HG03558 (cell line): ENCODE measurements around the gene PRKN.

Experiments
- ATAC-seq: cut with Tn5 transposase; IDR thresholded peaks from one replicate; pipeline ENCODE4 v1.9.1; 2021; ENCODE audit warnings: moderate number of reproducible peaks; ENCODE audit not compliant: unreplicated experiment; ENCODE audit errors: extremely low read depth

Gene PRKN

DNA sequence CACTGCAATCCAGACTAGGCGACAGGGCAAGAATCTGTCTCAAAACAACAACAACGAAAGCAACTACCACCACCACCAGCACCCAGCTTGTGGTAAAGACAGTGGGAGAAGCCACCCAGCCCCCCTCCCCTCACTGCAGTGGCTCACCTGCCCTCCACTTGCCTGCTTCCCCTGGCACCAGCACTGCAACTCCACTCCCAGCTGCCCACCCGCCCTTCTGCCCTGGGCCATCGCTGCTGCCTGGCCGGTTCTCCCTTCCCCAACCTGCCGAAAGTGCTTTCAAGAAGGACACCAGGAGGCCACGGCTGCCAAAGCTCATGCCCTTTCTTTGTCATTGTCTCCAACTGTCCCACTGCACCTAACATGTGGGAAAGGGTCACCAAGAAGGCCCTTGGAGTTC lies 1359.1 kb downstream of the PRKN start:
- no peak for ATAC-seq

DNA sequence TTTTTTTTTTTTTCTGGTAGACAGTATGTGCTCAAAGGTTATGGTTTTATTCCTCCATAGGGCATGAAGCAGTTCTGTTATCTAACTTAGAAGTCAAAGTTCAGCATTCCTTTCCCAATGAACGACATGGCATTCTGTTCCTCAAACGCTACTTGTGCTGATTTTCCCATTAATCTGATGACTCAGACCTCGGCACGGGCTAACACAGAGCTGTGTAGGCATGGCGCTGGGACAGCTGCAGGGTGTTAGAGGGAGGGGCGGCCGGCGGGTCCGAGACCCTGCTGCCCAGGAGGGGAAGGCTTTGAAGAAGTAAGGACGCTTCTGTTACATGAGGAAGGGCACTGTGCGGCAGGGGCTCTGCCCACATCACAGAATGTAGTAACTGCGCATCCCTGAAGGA lies 1360.1 kb downstream of the PRKN start:
- no peak for ATAC-seq

- no peak for ATAC-seq
Measured at GRCh38 chr6:161366301-161366923, 1361.2 kb downstream of the PRKN start.

DNA sequence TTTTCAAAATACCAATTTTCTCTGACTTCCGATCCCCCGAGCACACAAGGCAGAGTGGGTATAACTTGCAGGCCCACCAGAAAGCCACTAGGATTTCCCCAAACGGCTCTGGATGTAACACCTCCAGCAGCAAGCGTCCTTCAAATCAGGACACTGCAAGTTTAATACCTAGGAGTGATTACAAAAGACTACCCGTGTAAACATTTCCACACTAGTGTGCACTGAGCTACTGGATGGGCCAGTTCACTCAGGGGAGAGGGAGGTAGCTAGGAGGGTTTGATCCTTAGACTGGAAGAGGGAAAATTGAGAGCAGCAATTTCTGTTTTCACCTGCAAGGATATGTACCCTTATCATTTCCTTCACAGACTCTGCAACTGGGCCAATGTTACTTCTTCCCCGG lies 1361.9 kb downstream of the PRKN start:
- ATAC-seq, result no peak

GRCh38 chr6:161363286-161363685 lies 1364.3 kb downstream of the PRKN start:
- no peak for ATAC-seq

GRCh38 chr6:161362266-161362665 lies 1365.3 kb downstream of the PRKN start:
- ATAC-seq, result no peak

DNA sequence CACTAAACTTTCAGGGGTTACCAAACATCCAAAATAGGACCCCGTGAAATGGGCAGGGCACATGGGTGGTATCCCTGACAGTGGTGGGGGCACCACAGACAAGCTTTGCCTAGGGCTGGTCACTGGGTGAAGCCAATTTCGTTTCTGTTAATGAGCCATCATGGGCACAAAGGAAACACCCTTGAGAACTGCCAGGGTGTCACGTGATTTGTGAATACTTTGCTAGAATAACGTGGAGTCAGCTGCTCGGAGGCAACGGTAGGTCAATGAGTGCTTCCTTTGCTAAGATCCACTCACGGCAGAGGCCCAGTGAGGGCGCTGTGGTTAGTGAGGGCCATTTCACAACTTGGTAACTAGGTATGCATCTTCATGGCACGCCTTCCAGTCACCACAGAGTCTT lies 1366.0 kb downstream of the PRKN start:
- ATAC-seq, result no peak

DNA sequence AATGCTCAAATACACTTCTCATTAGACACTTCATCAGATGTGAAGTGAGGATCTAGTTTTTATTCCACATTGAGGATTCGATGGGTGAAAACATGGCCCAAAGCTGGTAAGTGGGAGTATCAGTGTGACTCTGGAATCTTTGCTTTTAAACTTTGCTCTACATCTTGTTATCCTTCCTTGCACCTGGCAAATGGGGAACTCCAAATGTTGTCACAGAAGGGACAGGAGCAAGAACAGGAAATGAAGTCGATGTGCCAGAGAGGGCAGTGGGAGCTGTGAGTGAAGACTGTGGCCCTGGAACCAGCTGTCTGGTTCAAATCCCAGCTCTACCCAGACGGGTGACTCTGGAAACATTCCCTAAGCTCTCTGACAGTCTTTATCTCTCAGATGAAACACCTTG lies 1367.0 kb downstream of the PRKN start:
- ATAC-seq, result no peak

- no peak for ATAC-seq
Measured at GRCh38 chr6:161359618-161359945, 1368.0 kb downstream of the PRKN start.

GRCh38 chr6:161356167-161356854 lies 1371.3 kb downstream of the PRKN start:
- ATAC-seq, result no peak

- no peak for ATAC-seq
Measured at GRCh38 chr6:161355696-161356095, 1371.9 kb downstream of the PRKN start.

DNA sequence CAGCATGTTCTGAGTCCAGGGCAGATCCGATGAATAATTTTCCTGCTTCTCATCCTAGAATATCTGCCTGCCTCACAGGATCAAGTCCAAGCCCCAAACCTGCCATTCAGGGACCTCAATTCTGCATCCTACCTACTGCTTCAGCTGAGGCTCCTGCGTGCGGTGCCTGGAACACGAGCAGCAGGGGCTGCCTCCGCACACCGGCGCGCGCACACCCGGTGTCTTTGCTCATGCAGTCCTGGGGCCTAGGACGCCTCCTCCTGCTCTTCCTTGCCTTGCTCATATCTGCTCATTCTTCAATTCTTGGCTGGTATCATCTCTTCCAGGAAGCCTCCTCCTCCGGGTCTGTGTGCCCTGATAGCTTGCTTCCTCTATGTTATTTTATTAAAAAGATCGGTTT lies 1372.6 kb downstream of the PRKN start:
- no peak for ATAC-seq

DNA sequence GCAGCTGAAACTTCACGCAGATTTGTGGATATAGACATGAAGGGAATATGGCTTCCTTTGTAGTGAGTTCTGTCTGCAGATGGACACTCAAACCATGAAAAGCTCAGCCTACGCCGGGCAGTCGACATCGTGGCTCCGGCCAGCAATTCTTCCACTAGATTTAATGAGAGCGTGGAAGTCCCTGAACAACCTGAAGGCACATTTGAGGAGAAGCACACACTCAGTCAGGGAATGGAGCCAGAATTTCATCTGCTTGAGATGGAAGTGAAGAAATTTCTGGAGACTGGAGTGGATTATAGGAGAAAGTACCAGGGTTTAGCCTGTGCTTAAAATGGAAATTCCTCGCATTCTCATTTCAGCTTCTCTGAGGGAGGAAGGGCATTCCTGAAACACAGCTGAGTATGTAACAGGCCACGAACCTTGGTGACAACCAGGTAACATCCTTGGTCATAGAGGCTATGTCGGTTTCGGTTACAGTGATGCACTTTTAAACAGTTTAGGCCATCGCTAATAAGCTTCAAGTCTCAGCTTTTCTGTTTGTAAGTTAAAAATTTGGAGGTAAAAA lies 1373.2 kb downstream of the PRKN start:
- no peak for ATAC-seq

DNA sequence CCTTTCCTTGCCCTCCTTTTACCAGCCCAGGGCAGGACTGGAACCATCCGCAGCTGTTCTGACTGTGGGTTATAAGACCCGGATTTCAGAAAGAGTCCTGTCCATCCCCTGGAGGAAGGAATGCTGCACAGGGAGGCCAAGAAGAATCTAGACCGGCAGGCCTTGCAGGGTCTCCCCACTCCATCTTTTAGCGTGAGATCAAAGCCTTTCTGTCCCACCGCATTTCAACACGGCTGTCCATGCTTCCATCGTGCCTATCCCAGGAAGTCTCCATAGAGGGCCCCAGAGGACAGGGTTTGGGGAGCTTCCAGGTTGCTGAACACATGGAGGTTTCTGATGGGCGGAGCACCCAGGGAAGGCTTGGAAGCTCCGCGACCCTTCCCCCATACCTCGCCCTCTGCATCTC lies 1374.4 kb downstream of the PRKN start:
- ATAC-seq, result no peak

GRCh38 chr6:161351858-161352257 lies 1375.7 kb downstream of the PRKN start:
- ATAC-seq, result no peak

GRCh38 chr6:161349886-161350285 lies 1377.7 kb downstream of the PRKN start:
- no peak for ATAC-seq

DNA sequence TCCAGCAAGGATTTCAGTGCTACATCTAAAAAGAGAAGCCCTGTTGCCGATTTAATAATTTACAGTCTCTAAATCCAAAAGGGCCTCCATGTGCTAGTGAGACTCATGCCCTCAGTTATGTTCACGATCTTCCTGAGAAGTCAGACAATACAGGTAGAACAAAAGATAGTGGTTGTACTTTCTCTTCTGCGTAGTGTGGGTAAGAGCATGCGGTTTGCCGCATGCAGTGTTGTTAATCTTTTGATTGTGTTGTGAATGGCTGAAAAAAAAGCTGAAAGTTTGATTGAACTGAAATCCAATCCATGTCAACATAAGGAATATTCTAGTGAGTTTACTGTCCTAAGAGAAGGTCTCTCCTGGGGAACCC lies 1379.0 kb downstream of the PRKN start:
- ATAC-seq, result no peak

DNA sequence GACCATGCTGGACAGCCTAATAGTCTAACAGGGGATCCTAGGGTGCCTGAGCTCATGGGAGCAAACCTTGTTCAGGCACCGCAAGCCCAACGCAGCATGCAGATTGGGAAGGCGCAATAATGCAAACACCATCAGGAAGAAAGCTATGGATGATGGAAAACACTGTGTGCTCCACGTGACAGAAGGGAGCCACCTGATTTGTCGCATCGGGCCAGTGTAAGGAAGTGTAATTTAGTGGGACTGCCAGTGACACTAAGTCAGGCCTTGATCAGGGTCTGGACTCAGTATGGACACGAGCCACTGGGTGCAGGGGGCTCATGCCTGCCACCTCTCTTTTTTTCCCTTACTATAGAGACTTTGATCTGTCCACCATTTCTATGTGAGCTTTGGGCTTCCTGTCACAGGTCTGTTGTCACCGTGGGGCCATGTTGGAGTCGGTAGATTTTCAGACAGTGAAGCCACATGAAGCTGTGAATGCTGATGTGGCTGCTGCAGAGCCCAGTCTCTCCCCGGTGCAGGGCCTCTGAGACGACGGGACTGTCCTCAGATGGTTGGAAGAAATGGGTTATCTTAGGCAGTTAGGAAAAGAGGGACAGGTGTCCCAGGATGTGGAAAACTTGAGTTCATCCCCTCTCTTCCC lies 1379.5 kb downstream of the PRKN start:
- no peak for ATAC-seq

DNA sequence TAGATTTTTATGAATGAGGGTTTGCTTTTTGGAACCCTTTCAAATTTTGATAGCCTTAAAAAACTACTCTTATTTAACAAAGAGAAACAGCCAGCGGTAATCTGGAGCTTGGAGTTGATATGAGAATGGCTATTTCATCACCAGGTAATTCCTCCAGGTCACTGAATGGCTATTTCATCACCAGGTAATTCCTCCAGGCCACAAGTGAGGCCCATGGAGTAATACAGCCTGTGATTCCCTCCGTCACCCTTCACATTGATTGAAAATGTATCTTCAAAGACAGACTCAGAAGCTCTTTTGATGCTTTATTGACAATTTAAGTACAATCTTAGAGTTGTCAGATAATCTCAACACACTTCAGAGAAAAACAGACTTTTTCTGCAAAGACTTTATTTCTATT lies 1380.4 kb downstream of the PRKN start:
- no peak for ATAC-seq

DNA sequence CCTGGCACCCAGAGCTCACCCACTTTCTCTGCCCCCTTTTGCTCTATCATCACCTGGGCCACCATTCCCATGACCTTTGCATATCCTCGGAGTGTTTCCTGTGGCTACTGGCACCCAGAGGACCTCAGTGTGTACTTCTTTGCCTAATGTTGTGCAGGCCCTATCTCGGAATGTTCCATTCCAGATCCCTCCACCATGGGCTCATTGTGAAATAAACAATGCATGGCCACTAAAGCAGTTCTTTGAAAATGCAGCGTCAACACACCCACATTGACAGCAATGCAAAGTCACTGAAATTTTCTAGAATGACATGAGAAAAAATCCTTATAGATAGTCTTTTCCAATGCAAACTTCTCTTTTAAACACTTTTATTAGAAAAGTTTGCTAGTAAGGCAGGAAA lies 1380.8 kb downstream of the PRKN start:
- ATAC-seq, result no peak

GRCh38 chr6:161344626-161345025 lies 1382.9 kb downstream of the PRKN start:
- ATAC-seq, result no peak

- ATAC-seq, result no peak
Measured at GRCh38 chr6:161342039-161342438, 1385.5 kb downstream of the PRKN start.
